ENCODE measurements around the gene BTD. TPM values are rescaled to one million over a fixed set of nuclear protein-coding genes. Genes with fewer than 3 reads are reported as not detected.

BTD gene
- total RNA-seq, 1 experiment from 2014 or later = 7.2 TPM

- Mint-ChIP-seq H3K9me3 (ENCODE audit: unreplicated experiment) (no peaks in the 10 kb centered on the region), H3K27me3 (ENCODE audit: insufficient read depth, unreplicated experiment) (no peaks in the 10 kb centered on the region), H3K36me3 (ENCODE audit: insufficient read depth, unreplicated experiment) (peaks cover 82% of the 10 kb centered on the region), H3K4me3 (ENCODE audit: unreplicated experiment) (no peak overlapping the region), H3K27ac (ENCODE audit: low read depth, unreplicated experiment) (no peak overlapping the region), H3K4me1 (ENCODE audit: insufficient read depth, unreplicated experiment) (peaks cover 4% of the 10 kb centered on the region)
- ChIA-PET CTCF (no interaction called here), POLR2A (interaction anchor here (0.7 kb wide), 1 partner anchor 26 kb away, joined by 3 read pairs; no protein-coding TSS in a partner anchor)
- no peak for TF ChIP-seq CTCF (IDR thresholded peaks at IDR 0.05; ENCODE audit: unreplicated experiment)
- intact Hi-C loops (cut with micrococcal nuclease) = no loop called here
- BruUV-seq (replicated peaks) = no TSS peak
- DNase-seq (ENCODE audit: unreplicated experiment) = no peak
Measured at GRCh38 chr3:15562560-15562959, 39.0 kb upstream of the BTD start.

- Mint-ChIP-seq H3K36me3 (ENCODE audit: insufficient read depth, unreplicated experiment) (peaks cover 88% of the 10 kb centered on the region), H3K27me3 (ENCODE audit: insufficient read depth, unreplicated experiment) (no peaks in the 10 kb centered on the region), H3K4me1 (ENCODE audit: insufficient read depth, unreplicated experiment) (no peaks in the 10 kb centered on the region), H3K9me3 (ENCODE audit: unreplicated experiment) (no peaks in the 10 kb centered on the region), H3K4me3 (ENCODE audit: unreplicated experiment) (no peak overlapping the region), H3K27ac (ENCODE audit: low read depth, unreplicated experiment) (no peak overlapping the region)
- intact Hi-C loops (cut with micrococcal nuclease) = no loop called here
- no peak for TF ChIP-seq CTCF (IDR thresholded peaks at IDR 0.05; ENCODE audit: unreplicated experiment)
- DNase-seq (ENCODE audit: unreplicated experiment) = no peak
- ChIA-PET CTCF (interaction anchor here (0.6 kb wide), 1 partner anchor 133 kb away, joined by 4 read pairs; no protein-coding TSS in a partner anchor), POLR2A (no interaction called here)
- BruUV-seq (replicated peaks) = no TSS peak
Measured at GRCh38 chr3:15563190-15563589, 38.4 kb upstream of the BTD start.

GRCh38 chr3:15572138-15572537, 29.4 kb upstream of the BTD start:
- Mint-ChIP-seq H3K27ac (ENCODE audit: low read depth, unreplicated experiment) (no peak overlapping the region), H3K9me3 (ENCODE audit: unreplicated experiment) (no peaks in the 10 kb centered on the region), H3K4me1 (ENCODE audit: insufficient read depth, unreplicated experiment) (no peaks in the 10 kb centered on the region), H3K36me3 (ENCODE audit: insufficient read depth, unreplicated experiment) (peaks cover 71% of the 10 kb centered on the region), H3K27me3 (ENCODE audit: insufficient read depth, unreplicated experiment) (no peaks in the 10 kb centered on the region), H3K4me3 (ENCODE audit: unreplicated experiment) (no peak overlapping the region)
- no peak for DNase-seq (ENCODE audit: unreplicated experiment)
- BruUV-seq (replicated peaks) = no TSS peak
- intact Hi-C loops (cut with micrococcal nuclease) = no loop called here
- TF ChIP-seq CTCF (IDR thresholded peaks at IDR 0.05; ENCODE audit: unreplicated experiment) = no peak
- ChIA-PET POLR2A (no interaction called here), CTCF (interaction anchor here (0.6 to 1.2 kb wide), 3 partner anchors 14 to 464 kb away, joined by 3 to 6 read pairs (median 3); no protein-coding TSS in a partner anchor)

GRCh38 chr3:15575446-15575845, 26.1 kb upstream of the BTD start:
- no TSS peak for BruUV-seq (replicated peaks)
- intact Hi-C loops (cut with micrococcal nuclease) = no loop called here
- TF ChIP-seq CTCF (IDR thresholded peaks at IDR 0.05; ENCODE audit: unreplicated experiment) = no peak
- DNase-seq (ENCODE audit: unreplicated experiment) = no peak
- ChIA-PET CTCF (no interaction called here), POLR2A (no interaction called here)
- Mint-ChIP-seq H3K9me3 (ENCODE audit: unreplicated experiment) (no peaks in the 10 kb centered on the region), H3K4me1 (ENCODE audit: insufficient read depth, unreplicated experiment) (no peaks in the 10 kb centered on the region), H3K27ac (ENCODE audit: low read depth, unreplicated experiment) (no peak overlapping the region), H3K4me3 (ENCODE audit: unreplicated experiment) (no peak overlapping the region), H3K36me3 (ENCODE audit: insufficient read depth, unreplicated experiment) (peaks cover 66% of the 10 kb centered on the region), H3K27me3 (ENCODE audit: insufficient read depth, unreplicated experiment) (no peaks in the 10 kb centered on the region)

Measured in MCF 10A (cell line).